CD4-positive, alpha-beta T cell treated with Interleukin-21 for 1 hour (primary cell): ENCODE measurements around the gene SKIC2.

Experiments used
- DNase-seq: peaks from one replicate; pipeline ENCODE4 v3.0.0-alpha.2; 2020

Gene SKIC2

DNA sequence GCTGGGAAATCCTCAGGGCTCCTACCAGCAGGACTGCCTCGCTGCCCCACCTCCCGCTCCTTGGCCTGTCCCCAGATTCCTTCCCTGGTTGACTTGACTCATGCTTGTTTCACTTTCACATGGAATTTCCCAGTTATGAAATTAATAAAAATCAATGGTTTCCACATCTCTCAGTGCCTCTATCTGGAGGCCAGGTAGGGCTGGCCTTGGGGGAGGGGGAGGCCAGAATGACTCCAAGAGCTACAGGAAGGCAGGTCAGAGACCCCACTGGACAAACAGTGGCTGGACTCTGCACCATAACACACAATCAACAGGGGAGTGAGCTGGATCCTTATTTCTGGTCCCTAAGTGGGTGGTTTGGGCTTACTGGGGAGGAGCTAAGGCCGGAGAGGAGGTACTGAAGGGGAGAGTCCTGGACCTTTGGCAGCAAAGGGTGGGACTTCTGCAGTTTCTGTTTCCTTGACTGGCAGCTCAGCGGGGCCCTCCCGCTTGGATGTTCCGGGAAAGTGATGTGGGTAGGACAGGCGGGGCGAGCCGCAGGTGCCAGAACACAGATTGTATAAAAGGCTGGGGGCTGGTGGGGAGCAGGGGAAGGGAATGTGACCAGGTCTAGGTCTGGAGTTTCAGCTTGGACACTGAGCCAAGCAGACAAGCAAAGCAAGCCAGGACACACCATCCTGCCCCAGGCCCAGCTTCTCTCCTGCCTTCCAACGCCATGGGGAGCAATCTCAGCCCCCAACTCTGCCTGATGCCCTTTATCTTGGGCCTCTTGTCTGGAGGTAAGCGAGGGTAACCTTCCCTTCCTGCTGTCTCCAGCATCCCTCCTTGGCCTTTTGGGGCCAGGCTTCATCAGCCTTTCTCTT, 13.2 kb upstream of the SKIC2 start, which contains the start of gene CFB:
Gene CFB, plus strand, starts transcription at position 589 of the 863 bp plus-strand sequence. Its CDS starts 127 bp downstream, at position 716.
- DNase-seq, result no peak

GRCh38 chr6:31946370-31946885, 12.5 kb upstream of the SKIC2 start:
- DNase-seq, result no peak

DNA sequence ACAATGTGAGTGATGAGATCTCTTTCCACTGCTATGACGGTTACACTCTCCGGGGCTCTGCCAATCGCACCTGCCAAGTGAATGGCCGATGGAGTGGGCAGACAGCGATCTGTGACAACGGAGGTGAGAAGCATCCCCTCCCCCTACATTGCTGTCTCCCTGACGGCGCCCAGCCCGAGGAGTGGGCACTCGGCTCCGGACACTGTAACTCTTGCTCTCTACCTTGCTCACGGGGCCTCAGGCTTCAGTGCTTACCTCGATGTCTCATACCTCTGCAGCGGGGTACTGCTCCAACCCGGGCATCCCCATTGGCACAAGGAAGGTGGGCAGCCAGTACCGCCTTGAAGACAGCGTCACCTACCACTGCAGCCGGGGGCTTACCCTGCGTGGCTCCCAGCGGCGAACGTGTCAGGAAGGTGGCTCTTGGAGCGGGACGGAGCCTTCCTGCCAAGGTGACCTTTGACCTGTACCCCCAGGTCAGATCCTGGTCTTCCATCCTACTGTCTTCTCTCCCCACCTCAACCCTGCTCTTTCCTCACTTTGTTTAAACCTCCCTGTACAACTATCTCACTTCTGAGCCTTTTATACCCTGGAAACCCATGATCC, 11.8 kb upstream of the SKIC2 start:
- no peak for DNase-seq

GRCh38 chr6:31947864-31948263, 11.1 kb upstream of the SKIC2 start:
- no peak for DNase-seq

GRCh38 chr6:31948306-31948705, 10.7 kb upstream of the SKIC2 start:
- DNase-seq, result no peak

GRCh38 chr6:31948753-31949413, 10.1 kb upstream of the SKIC2 start:
- no peak for DNase-seq

- DNase-seq, result no peak
Observed at GRCh38 chr6:31949926-31950548, 8.9 kb upstream of the SKIC2 start.

DNA sequence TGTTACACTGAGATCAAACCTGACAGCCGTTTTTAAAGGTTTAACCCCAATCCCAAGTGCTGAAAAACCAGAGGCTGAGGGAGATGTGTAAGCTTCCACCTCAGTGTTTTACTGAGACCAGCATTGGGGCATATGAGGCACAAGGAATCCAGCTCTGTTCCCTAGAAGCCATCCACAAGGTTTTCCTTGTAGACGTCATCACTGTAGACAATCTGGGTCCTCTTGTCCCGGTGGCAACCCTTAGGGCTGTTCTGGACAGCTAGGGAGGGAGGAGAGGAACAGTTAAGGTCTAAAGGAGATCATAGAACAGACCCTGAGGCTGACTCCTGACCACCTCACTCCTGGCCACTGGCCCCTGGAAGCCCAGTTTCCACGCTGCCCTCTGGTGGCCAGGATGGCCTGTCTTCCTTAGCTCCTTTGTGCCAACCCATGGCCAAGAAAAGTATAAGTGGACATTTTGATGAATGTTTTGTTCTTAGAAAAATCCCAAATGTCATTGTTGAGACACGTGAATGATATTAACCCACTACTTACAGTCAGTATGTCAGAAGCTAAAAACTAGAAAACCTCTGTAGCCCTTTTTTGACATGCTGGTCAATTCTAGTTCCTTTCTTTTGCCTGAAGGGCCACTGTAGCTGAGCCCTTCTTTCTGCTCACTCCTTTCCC, 6.7 kb upstream of the SKIC2 start:
- DNase-seq, result peak; percentile 35

DNA sequence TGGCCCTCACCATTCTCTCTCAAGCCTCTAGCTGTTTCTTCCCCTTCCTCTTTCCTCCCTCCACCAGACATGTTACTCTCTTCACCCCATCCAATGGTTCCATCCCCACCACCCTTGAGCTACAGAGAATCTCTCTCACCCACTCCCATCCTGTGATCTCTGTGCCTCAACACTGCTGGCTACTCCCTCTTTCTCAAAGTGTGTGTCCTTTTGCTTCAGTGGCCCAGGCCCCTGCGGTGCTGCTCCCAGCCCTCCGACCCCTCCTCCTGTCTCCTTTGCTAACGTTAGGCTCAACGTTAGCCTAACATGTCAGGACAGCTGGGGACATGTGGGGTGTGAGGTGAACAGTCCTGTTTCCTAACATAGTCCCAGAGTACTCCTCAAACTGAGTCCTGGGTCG, 6.1 kb upstream of the SKIC2 start:
- no peak for DNase-seq

GRCh38 chr6:31954511-31954910, 4.5 kb upstream of the SKIC2 start:
- no peak for DNase-seq

- DNase-seq, result no peak
Observed at GRCh38 chr6:31956796-31957195, 2.2 kb upstream of the SKIC2 start.

- DNase-seq, result no peak
Observed at GRCh38 chr6:31958412-31958740, 599 bp upstream of the SKIC2 start.

GRCh38 chr6:31961616-31962015, 2.6 kb downstream of the SKIC2 start:
- no peak for DNase-seq

GRCh38 chr6:31963921-31964320, 4.9 kb downstream of the SKIC2 start:
- DNase-seq, result no peak

DNA sequence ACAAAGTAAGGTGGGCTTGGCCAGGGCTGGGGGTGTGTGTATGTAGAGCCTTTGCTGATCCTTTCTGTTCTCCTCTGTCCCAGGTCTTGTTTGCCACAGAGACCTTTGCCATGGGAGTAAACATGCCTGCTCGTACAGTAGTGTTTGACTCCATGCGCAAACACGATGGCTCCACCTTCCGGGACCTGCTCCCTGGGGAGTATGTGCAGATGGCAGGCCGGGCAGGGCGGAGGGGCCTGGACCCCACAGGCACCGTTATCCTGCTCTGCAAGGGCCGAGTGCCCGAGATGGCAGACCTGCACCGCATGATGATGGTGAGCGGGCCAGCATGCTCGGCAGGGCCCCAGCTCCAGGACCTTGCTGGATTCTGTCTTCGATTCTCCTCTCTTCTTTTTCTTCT, 6.7 kb downstream of the SKIC2 start:
- DNase-seq, result no peak

DNA sequence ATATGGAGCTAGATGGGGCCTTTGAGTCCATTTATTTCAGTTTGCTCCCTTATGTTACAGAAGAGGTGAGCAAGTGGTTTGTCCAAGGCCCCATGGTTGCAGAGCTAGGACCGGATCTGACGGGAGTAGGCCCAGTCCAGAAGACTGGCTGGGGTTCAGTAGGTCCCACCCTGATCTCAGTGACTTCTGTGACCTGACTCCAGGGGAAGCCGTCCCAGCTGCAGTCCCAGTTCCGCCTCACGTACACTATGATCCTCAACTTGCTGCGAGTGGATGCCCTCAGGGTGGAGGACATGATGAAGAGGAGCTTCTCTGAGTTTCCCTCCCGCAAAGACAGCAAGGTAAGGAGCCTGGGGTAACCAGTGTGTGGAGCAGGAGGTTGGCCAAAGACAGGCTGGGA, 7.5 kb downstream of the SKIC2 start:
- DNase-seq, result no peak

DNA sequence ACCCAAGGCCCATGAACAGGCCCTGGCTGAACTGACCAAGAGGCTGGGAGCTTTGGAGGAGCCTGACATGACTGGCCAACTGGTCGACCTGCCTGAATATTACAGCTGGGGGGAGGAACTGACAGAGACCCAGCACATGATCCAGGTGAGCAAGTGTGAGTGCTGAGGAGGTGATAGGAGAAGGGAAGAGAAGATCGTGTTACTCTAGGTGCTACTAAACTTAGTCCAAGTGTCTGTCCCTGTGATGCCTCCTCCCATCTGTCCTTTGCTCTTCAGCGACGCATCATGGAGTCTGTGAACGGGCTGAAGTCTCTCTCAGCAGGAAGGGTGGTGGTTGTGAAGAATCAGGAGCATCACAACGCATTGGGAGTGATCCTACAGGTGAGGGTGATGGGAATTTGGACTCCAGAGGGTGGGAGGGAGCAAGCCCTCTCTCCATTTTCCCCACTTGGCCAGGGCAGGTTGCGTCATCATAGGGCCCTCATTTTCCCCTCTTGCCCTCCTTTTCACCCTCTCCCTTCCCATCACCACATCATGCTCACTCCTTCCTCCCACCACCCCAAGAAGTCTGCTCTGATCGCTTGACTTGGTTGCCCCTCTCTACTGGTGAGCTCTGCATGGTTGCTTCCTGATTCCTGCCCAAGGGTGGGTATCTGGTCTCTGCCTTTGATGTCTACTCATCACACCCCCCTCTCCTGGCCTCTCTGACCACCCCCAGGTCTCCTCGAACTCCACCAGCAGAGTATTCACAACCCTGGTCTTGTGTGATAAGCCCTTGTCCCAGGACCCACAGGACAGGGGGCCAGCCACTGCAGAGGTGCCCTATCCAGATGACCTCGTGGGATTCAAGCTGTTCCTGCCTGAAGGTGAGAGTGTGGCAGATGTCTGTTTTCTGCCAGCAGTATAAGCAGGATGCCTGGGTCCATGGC, 8.3 kb downstream of the SKIC2 start:
- DNase-seq, result no peak

- DNase-seq, result no peak
Observed at GRCh38 chr6:31967926-31968320, 8.9 kb downstream of the SKIC2 start.

- no peak for DNase-seq
Observed at GRCh38 chr6:31968326-31968725, 9.4 kb downstream of the SKIC2 start.

DNA sequence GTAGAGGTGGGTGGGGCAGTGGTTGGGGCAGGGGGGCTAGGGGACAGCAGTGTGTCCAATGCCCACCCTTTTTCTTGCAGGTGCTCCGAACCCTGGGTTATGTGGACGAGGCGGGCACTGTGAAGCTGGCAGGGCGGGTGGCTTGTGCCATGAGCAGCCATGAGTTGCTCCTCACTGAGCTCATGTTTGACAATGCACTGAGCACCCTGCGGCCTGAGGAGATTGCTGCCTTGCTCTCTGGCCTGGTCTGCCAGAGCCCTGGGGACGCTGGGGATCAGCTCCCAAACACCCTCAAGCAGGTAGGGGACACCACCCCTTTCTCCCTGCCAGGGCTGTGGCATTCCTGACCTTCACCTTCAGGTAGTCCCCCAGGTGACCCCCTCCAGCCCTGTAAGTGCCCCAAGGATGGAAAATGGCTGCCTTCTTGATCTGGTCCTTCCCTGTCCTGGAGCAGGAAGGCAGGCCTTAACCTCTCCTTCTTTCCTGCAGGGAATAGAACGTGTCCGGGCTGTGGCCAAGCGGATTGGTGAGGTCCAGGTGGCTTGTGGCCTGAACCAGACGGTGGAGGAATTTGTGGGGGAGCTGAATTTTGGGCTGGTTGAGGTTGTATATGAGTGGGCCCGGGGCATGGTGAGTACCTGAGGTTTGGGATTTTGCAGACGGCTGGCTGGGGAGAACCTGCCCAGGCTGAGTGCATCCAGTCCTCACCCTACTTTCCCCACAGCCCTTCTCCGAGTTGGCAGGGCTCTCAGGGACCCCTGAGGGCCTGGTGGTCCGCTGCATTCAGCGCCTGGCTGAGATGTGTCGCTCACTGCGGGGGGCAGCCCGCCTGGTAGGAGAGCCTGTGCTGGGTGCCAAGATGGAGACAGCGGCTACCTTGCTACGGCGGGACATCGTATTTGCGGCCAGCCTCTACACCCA, 10.1 kb downstream of the SKIC2 start:
- no peak for DNase-seq
